Ovary (tissue), 9 donors: Measurements from ENCODE around the gene COMMD3. TPM values are rescaled to one million over a fixed set of nuclear protein-coding genes. Genes with fewer than 3 reads are reported as not detected.

Source experiments
- DNase-seq, 5 donors: peaks; one replicate each; pipeline ENCODE4 v3.0.0-alpha.2; 2019 to 2020
- H3K27ac ChIP-seq, 2 donors: fragments of 200-600 bp; one replicate each; pipeline versions ENCODE4 v1.5.1 to v1.8.0; 2019 to 2022
- H3K27me3 ChIP-seq: fragments of 200-600 bp; one replicate; pipeline ENCODE4 v1.8.0; 2022
- H3K36me3 ChIP-seq: fragments of 200-600 bp; sonication (generic); one replicate; pipeline ENCODE4 v1.5.1; 2019
- H3K4me1 ChIP-seq: one replicate; pipeline ENCODE4 v1.8.1; 2013; ENCODE audit warnings: mild to moderate bottlenecking, moderate library complexity; ENCODE audit not compliant: insufficient read depth
- H3K4me3 ChIP-seq: fragments of 200-600 bp; sonication (generic); one replicate; pipeline ENCODE4 v1.5.1; 2017
- H3K9me3 ChIP-seq, 2 donors: fragments of 200-600 bp in 1 of 2; sonication (generic) in 1 of 2; one replicate each; pipeline versions ENCODE4 v1.5.1 to v1.8.1; 2013 to 2019; ENCODE audit warnings: mild to moderate bottlenecking in 1 of 2, moderate library complexity in 1 of 2
- CTCF ChIP-seq, 3 donors: fragments of 450-650 bp in 2 of 3; fragments of 200-600 bp in 1 of 3; IDR thresholded peaks; one replicate each; pipeline versions ENCODE4 v1.5.1 to v1.8.0; 2016 to 2022; ENCODE audit warnings: antibody characterized with exemption in 3 of 3, mild to moderate bottlenecking in 1 of 3
- EP300 ChIP-seq: sonication (generic); formaldehyde crosslinking; IDR thresholded peaks from one replicate; pipeline ENCODE4 v1.6.1; 2017; ENCODE audit warnings: antibody characterized with exemption
- POLR2A ChIP-seq: fragments of 450-650 bp; IDR thresholded peaks from one replicate; pipeline ENCODE4 v1.6.1; 2017; ENCODE audit warnings: antibody characterized with exemption, mild to moderate bottlenecking, moderate library complexity
- WGBS, 3 donors: extraction: QIAGEN DNeasy Blood & Tissue Kit in 1 of 3; methylation state at CpG; one replicate each; pipeline versions ENCODE4 v1.1.5 to v1.1.7; 2013 to 2017; 5-methylcytosine and 5-hydroxymethylcytosine counted together
- intact Hi-C, 4 donors: fragments of 100-400 bp; cut with DNase I; formaldehyde crosslinking; loops; one replicate each; pipeline versions ENCODE4 v1.11.0 to v1.15.1; 2022 to 2023
- polyA plus RNA-seq, 2 donors: library from polyadenylated mRNA; stranded (reverse); fragments of 200-250 nt in 1 of 2; fragments of 350-450 nt in 1 of 2; fragmentation: Illumina TruSeq in 1 of 2; extraction: RNeasy Lipid Tissue Mini Kit (QIAGEN cat#74804) in 1 of 2; gene quantifications; one replicate each; pipeline ENCODE4 v1.2.3, GENCODE V29; 2013 to 2014
- total RNA-seq, 7 donors: library from RNA; depleted of rRNA in 2 of 7; stranded (reverse); fragments of >200 nt in 2 of 7; fragmentation: NEBNext Ultra II Directional in 3 of 7; extraction: Animal tissue kit (Norgen Biotek cat#: 25700) in 3 of 7; gene quantifications; one replicate each; pipeline versions ENCODE4 v1.1.0 to v1.2.4, GENCODE V29; 2016 to 2023
- donor health status: DM: no; HTN: no; CAD: no; lungs with moderate emphysema.
- donor health status: DM: no; HTN: no; CAD: no.
- donor health status: Bipolar disorder and iron deficiency.
- donor health status: DM: yes; HTN: yes; CAD: no.
- donor health status: DM: no; HTN: no; CAD: no.
- donor health status: DM: yes; HTN: yes; CAD: no.

Gene COMMD3
- total and polyA plus RNA-seq, 9 donors, result 18.8 to 54.5 (median 39.7) TPM

GRCh38 chr10:22320591-22321155, 4.5 kb downstream of the COMMD3 start, which contains the start of gene BMI1:
Gene BMI1 (plus strand): TSS chr10:22321099. CDS start chr10:22326450, 5,351 bp downstream.
- no peaks in the 10 kb centered on the region for H3K9me3 ChIP-seq
- peak; percentile 68 to 85 (median 81) for DNase-seq
- no peaks in the 10 kb centered on the region for H3K36me3 ChIP-seq
- peak within 1 kb of the TSS; percentile 73 for H3K4me3 ChIP-seq
- no peaks in the 10 kb centered on the region for H3K27me3 ChIP-seq
- 0 to 1% (median 0%) methylated on average over 47 to 84 of the region's 85 CpGs for WGBS, 3 donors
- H3K27ac ChIP-seq, result peak within 1 kb of the TSS; percentile 63 to 71
- TF ChIP-seq POLR2A (no peak), EP300 (no peak), CTCF (IDR thresholded peaks at IDR 0.05) (no peak)
- peaks cover 3% of the 10 kb centered on the region for H3K4me1 ChIP-seq
- intact Hi-C loops, result loop anchor here in 3 of 4 donors (1.0 to 10.0 kb wide), 5 partner anchors 41 to 816 kb away; partner anchors contain the start of gene DNAJC1 (in 1 of the 3)

- 0 to 1% (median 0%) methylated on average over 53 to 113 of the region's 114 CpGs for WGBS, 3 donors
- peak; percentile 37 to 80 (median 70) for DNase-seq
- Histone ChIP-seq H3K27ac (peak overlapping the region; percentile 63 to 71), H3K4me1 (peaks cover 3% of the 10 kb centered on the region), H3K9me3 (no peaks in the 10 kb centered on the region), H3K27me3 (no peaks in the 10 kb centered on the region), H3K36me3 (no peaks in the 10 kb centered on the region), H3K4me3 (peak overlapping the region; percentile 73)
- intact Hi-C loops, result loop anchor here in 3 of 4 donors (2.0 to 10.0 kb wide), 4 partner anchors 69 to 817 kb away; partner anchors contain the start of gene DNAJC1 (in 1 of the 3)
- TF ChIP-seq EP300 (no peak), POLR2A (no peak), CTCF (IDR thresholded peaks at IDR 0.05) (no peak)
Measured at GRCh38 chr10:22321156-22321923, 5.2 kb downstream of the COMMD3 start.

DNA sequence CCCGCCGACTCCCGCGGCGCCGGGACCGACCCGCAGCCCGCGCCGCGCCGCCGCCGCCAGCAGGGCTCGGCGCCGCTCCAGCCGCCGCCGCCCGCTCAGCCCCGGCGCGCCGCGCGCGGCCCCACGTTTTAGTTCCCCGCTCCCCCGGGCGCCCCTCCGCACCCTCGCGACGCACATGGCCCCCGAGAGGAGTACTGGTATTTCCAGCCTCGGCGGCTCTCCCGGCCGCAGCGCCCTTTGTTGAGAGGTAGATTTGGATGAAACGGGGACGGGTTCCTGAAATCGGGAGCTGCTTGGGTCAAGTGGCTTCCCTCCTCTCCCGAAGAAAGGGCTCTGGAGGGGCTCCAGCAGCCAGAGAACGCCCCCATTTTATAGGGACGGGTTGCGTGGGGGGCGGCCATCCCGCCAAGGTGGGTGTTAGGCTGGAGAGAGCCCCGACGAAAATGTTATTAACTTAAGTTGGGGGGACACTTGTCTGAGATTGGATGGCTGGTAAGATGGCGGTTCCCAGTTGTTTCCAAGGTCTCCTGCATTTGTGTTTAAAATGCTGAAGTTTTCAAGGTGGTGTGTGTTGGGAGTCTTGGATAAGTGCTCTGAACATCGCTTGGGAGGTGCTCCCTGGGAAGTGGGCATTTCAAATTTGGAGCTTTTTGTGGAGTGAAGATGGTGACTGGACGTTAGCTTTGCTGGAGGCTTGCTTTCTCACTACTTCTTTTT, 5.9 kb downstream of the COMMD3 start:
- TF ChIP-seq CTCF (IDR thresholded peaks at IDR 0.05) (no peak), EP300 (no peak), POLR2A (no peak)
- H3K36me3 ChIP-seq, result no peaks in the 10 kb centered on the region
- no peaks in the 10 kb centered on the region for H3K9me3 ChIP-seq
- peak overlapping the region; percentile 47 for H3K4me3 ChIP-seq
- H3K27ac ChIP-seq, result no peak overlapping the region
- intact Hi-C loops, result loop anchor here in 3 of 4 donors (2.0 to 10.0 kb wide), 4 partner anchors 69 to 817 kb away; partner anchors contain the start of gene DNAJC1 (in 1 of the 3)
- H3K4me1 ChIP-seq, result peaks cover 3% of the 10 kb centered on the region
- DNase-seq, result peak; percentile 12 to 66 (median 51)
- WGBS, 3 donors, result 1 to 2% (median 1%) methylated on average over 27 to 57 of the region's 57 CpGs
- H3K27me3 ChIP-seq, result no peaks in the 10 kb centered on the region

GRCh38 chr10:22322641-22323160, 6.5 kb downstream of the COMMD3 start:
- H3K36me3 ChIP-seq, result no peaks in the 10 kb centered on the region
- no peak overlapping the region for H3K27ac ChIP-seq
- intact Hi-C loops, result loop anchor here in 3 of 4 donors (10.0 kb wide), 3 partner anchors 318 to 818 kb away; partner anchors contain the start of gene DNAJC1 (in 1 of the 3)

More at GRCh38 chr10:22322641-22323160, 6.5 kb downstream of the COMMD3 start:
- no peaks in the 10 kb centered on the region for H3K27me3 ChIP-seq
- H3K4me1 ChIP-seq, result peaks cover 3% of the 10 kb centered on the region
- H3K4me3 ChIP-seq, result no peak overlapping the region
- 68 to 77% (median 76%) methylated on average over 5 of the region's 5 CpGs for WGBS, 3 donors
- no peaks in the 10 kb centered on the region for H3K9me3 ChIP-seq
- TF ChIP-seq EP300 (no peak), CTCF (IDR thresholded peaks at IDR 0.05) (no peak), POLR2A (no peak)
- no peak for DNase-seq
